ENCODE data around the gene LRTM2. TPM values are rescaled to one million over a fixed set of nuclear protein-coding genes. Genes with fewer than 3 reads are reported as not detected.

The LRTM2 gene
- total and polyA plus RNA-seq, 9 of the 15 experiments (the other 6 are each of a cell fraction or from before 2014, with no cell fraction given), result 0.09 TPM; not detected in 8

DNA sequence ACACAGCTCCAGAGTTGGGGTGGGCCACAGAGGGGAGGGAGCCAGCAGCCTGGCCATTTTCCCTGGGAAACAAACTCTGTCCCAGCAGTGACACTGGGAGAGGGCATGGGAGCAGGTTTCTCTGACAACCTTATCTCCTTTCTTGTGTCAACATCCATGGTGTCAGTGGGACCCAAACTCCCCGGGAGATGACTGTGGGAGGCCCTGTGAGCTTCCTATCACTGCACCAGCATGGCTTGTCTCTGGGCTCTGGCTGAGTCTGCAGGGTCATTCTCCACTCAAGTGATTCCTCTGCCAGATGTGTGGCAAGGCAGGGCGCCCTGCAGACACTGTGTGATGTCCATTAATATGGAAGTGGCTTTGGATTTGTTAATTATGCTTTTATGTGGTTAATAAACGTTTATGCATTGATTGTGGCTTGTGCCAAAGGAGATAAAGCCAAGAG lies 10.1 kb downstream of the LRTM2 start:
- Histone ChIP-seq H3K27me3 (ENCODE audit: control insufficient read depth in 2 of 2, insufficient read depth in 2 of 2, low read length in 2 of 2) (peaks cover 19 to 76% of the 10 kb centered on the region in 2 experiments; a peak in 4 of 5 replicates), H3K4me2 (ENCODE audit: insufficient read depth, low read length) (no peak overlapping the region), H2AFZ (ENCODE audit: low read depth, low read length) (no peak overlapping the region), H3K4me1 (replicated peaks in 1 of 2; ENCODE audit: control insufficient read depth in 2 of 2, insufficient read depth in 2 of 2, low read length in 2 of 2) (peaks cover 0 to 18% of the 10 kb centered on the region in 2 experiments; a peak in 2 of 5 replicates), H3K9me1 (ENCODE audit: control insufficient read depth, insufficient read depth, low read length) (no peaks in the 10 kb centered on the region), H3K9me3 (replicated peaks; ENCODE audit: control insufficient read depth, insufficient read depth, low read depth, low read length) (no peaks in the 10 kb centered on the region), H3K27ac (ENCODE audit: extremely low read depth, low read depth, low read length) (no peak overlapping the region), H3K9ac (ENCODE audit: insufficient read depth in 1 of 2, low read depth in 2 of 2, low read length in 2 of 2) (no peak overlapping the region), H4K20me1 (replicated peaks; ENCODE audit: control insufficient read depth, insufficient read depth, low read length) (peaks cover 11% of the 10 kb centered on the region; the same call in 1 of the 2 replicates), H3K4me3 (no peak overlapping the region), H3K79me2 (ENCODE audit: control insufficient read depth, insufficient read depth, low read length) (no peaks in the 10 kb centered on the region), H3K36me3 (ENCODE audit: control insufficient read depth, insufficient read depth, low read length) (no peaks in the 10 kb centered on the region)
- 0% methylated on average over 2 of the region's 3 CpGs for WGBS (ENCODE audit: insufficient coverage, low coverage, missing lambda C conversion rate)
- ChIA-PET CTCF (ENCODE audit: low intra/inter-chr PET ratio) (no interaction called here), POLR2A (interaction anchor here (1.2 kb wide), 1 partner anchor 17 kb away, joined by 3 read pairs; no protein-coding TSS in a partner anchor)
- TF ChIP-seq NR4A1 (CRISPR knock-in tag; IDR thresholded peaks at IDR 0.05) (no peak), NR4A1 (tag; IDR thresholded peaks at IDR 0.05) (no peak), ZBTB17 (CRISPR knock-in tag; IDR thresholded peaks at IDR 0.05) (no peak), ZNF3 (CRISPR knock-in tag; IDR thresholded peaks at IDR 0.05) (no peak), ZNF354B (CRISPR knock-in tag; IDR thresholded peaks at IDR 0.05) (no peak), CAMTA2 (CRISPR knock-in tag; conservative IDR thresholded peaks at IDR 0.05) (no peak), TBP (optimal IDR thresholded peaks at IDR 0.05; ENCODE audit: low read depth, low read length) (no peak)
- no peak for FAIRE-seq
- no peak for DNase-seq (ENCODE audit: extremely low read depth in 1 of 4, low spot score in 3 of 4)
- in situ Hi-C loops (cut with MboI), result no loop called here
- intact Hi-C loops (cut with micrococcal nuclease), result no loop called here
- ATAC-seq, result no peak
- BruUV-seq (replicated peaks), result no TSS peak

Data from K562 (cell line).